Fibroblast of lung (primary cell): ENCODE data around the gene CASP8. TPM values are rescaled to one million over a fixed set of nuclear protein-coding genes. Genes with fewer than 3 reads are reported as not detected.
A peak's percentile ranks its signal among the peaks of the same experiment; 100 is the strongest.

Experiments used
- DNase-seq, 2 donors: peaks; one replicate each; pipeline versions ENCODE4 v3.0.0 to v3.0.0-alpha.2; 2010; ENCODE audit warnings: low read depth in 2 of 2
- H2AFZ ChIP-seq: 2 replicates; pipeline ENCODE4 v1.5.1; 2012; ENCODE audit warnings: low read length, control low read depth, inconsistent platforms
- H3K27ac ChIP-seq: 2 replicates; pipeline ENCODE4 v1.5.1; 2011; ENCODE audit warnings: low read length, control low read depth; ENCODE audit not compliant: insufficient read depth
- H3K27me3 ChIP-seq: 2 replicates; pipeline ENCODE4 v1.5.1; 2011; ENCODE audit warnings: mild to moderate bottlenecking, low read length; ENCODE audit not compliant: control insufficient read depth, insufficient read depth
- H3K36me3 ChIP-seq: 2 replicates; pipeline ENCODE4 v1.5.1; 2011; ENCODE audit warnings: low read length; ENCODE audit not compliant: control insufficient read depth, insufficient read depth
- H3K4me1 ChIP-seq: 2 replicates; pipeline ENCODE4 v1.5.1; 2011; ENCODE audit warnings: low read length; ENCODE audit not compliant: control insufficient read depth, insufficient read depth; ENCODE audit errors: extremely low read depth
- H3K4me2 ChIP-seq: 2 replicates; pipeline ENCODE4 v1.5.1; 2011; ENCODE audit warnings: low read length, control low read depth; ENCODE audit not compliant: insufficient read depth; ENCODE audit errors: extremely low read depth
- H3K4me3 ChIP-seq, 4 experiments: fragments of 200-600 bp in 1 of 4; sonication (generic) in 1 of 4; replicated peaks in 1 of 4; 2 replicates each; pipeline ENCODE4 v1.5.1; 2011 to 2016; ENCODE audit warnings: low read length in 4 of 4, low read depth in 3 of 4, mild to moderate bottlenecking in 3 of 4, control low read depth in 2 of 4, inconsistent platforms in 1 of 4, mixed read lengths in 1 of 4; ENCODE audit not compliant: insufficient read depth in 1 of 4; ENCODE audit errors: control extremely low read depth in 1 of 4
- H3K79me2 ChIP-seq: 2 replicates; pipeline ENCODE4 v1.5.1; 2012; ENCODE audit warnings: mild to moderate bottlenecking, low read length, inconsistent platforms; ENCODE audit not compliant: control insufficient read depth, insufficient read depth
- H3K9ac ChIP-seq: 2 replicates; pipeline ENCODE4 v1.5.1; 2011; ENCODE audit warnings: mild to moderate bottlenecking, low read length, control low read depth; ENCODE audit not compliant: insufficient read depth
- H3K9me3 ChIP-seq: 2 replicates; pipeline ENCODE4 v1.5.1; 2012; ENCODE audit warnings: low read depth, low read length; ENCODE audit not compliant: control insufficient read depth, insufficient read depth
- H4K20me1 ChIP-seq: 2 replicates; pipeline ENCODE4 v1.5.1; 2011; ENCODE audit warnings: low read length; ENCODE audit not compliant: control insufficient read depth, insufficient read depth; ENCODE audit errors: extremely low read depth
- CTCF ChIP-seq, 2 donors: IDR thresholded peaks in 1 of 2; conservative IDR thresholded peaks in 1 of 2; 1 replicate in 1 of 2; 2 replicates in 1 of 2; pipeline ENCODE4 v1.5.1; 2011 to 2012; ENCODE audit warnings: low read length in 2 of 2, control low read depth in 1 of 2, inconsistent platforms in 1 of 2, low read depth in 1 of 2, mild to moderate bottlenecking in 1 of 2
- EZH2 ChIP-seq: IDR thresholded peaks from 2 replicates; pipeline ENCODE4 v1.5.1; 2012; ENCODE audit warnings: low read length, control low read depth, mild to moderate bottlenecking; ENCODE audit errors: missing control alignments
- polyA plus RNA-seq, 2 donors: library from polyadenylated mRNA; depleted of rRNA in 1 of 2; stranded (reverse) in 1 of 2; unstranded in 1 of 2; fragments of >200 nt; gene quantifications; 2 replicates each; pipeline ENCODE4 v1.2.1, GENCODE V29; 2011 to 2012; ENCODE audit warnings: missing spikeins in 1 of 2
- total RNA-seq: library from RNA; depleted of rRNA; stranded (reverse); fragments of >200 nt; gene quantifications from 2 replicates; pipeline ENCODE4 v1.2.1, GENCODE V29; 2014

The CASP8 gene
- total and polyA plus RNA-seq, 2 donors (not counting 1 experiment from before 2014, with no cell fraction given): 22.6 to 31.5 TPM

GRCh38 chr2:201223089-201224073, 37.0 kb upstream of the CASP8 start:
- H4K20me1 ChIP-seq: no peaks in the 10 kb centered on the region
- TF ChIP-seq CTCF (conservative IDR thresholded peaks at IDR 0.05 in 1 of 2, IDR thresholded peaks at IDR 0.05 in 1 of 2; ENCODE audit: low read depth in 1 of 2, low read length in 2 of 2) (no peak), EZH2 (no peak)

GRCh38 chr2:201228271-201228911, 31.9 kb upstream of the CASP8 start:
- TF ChIP-seq EZH2 (no peak), CTCF (conservative IDR thresholded peaks at IDR 0.05 in 1 of 2, IDR thresholded peaks at IDR 0.05 in 1 of 2; ENCODE audit: low read depth in 1 of 2, low read length in 2 of 2) (no peak)
- Histone ChIP-seq H3K4me3 (no peak overlapping the region), H3K79me2 (no peaks in the 10 kb centered on the region), H3K9ac (no peak overlapping the region), H4K20me1 (no peaks in the 10 kb centered on the region), H2AFZ (peak overlapping the region; percentile 17), H3K4me2 (no peak overlapping the region), H3K36me3 (no peaks in the 10 kb centered on the region), H3K27me3 (no peaks in the 10 kb centered on the region), H3K27ac (no peak overlapping the region), H3K4me1 (no peaks in the 10 kb centered on the region), H3K9me3 (no peaks in the 10 kb centered on the region)
- no peak for DNase-seq

More at GRCh38 chr2:201223089-201224073, 37.0 kb upstream of the CASP8 start:
- H3K79me2 ChIP-seq: no peaks in the 10 kb centered on the region
- H3K36me3 ChIP-seq: no peaks in the 10 kb centered on the region
- H2AFZ ChIP-seq: peak overlapping the region; percentile 65
- H3K4me3 ChIP-seq: peak overlapping the region in 2 of 4 experiments; percentile 8 to 10
- no peak overlapping the region for H3K9ac ChIP-seq
- DNase-seq: no peak
- H3K4me1 ChIP-seq: no peaks in the 10 kb centered on the region
- no peaks in the 10 kb centered on the region for H3K9me3 ChIP-seq
- peak overlapping the region; percentile 46 for H3K4me2 ChIP-seq
- H3K27ac ChIP-seq: no peak overlapping the region
- no peaks in the 10 kb centered on the region for H3K27me3 ChIP-seq

GRCh38 chr2:201228912-201229290, 31.4 kb upstream of the CASP8 start:
- no peaks in the 10 kb centered on the region for H3K9me3 ChIP-seq
- TF ChIP-seq EZH2: no peak
- TF ChIP-seq CTCF (conservative IDR thresholded peaks at IDR 0.05 in 1 of 2, IDR thresholded peaks at IDR 0.05 in 1 of 2; ENCODE audit: low read depth in 1 of 2, low read length in 2 of 2): no peak
- no peak overlapping the region for H3K27ac ChIP-seq
- peak overlapping the region; percentile 17 for H2AFZ ChIP-seq
- no peaks in the 10 kb centered on the region for H3K36me3 ChIP-seq
- no peak for DNase-seq
- no peak overlapping the region for H3K9ac ChIP-seq
- no peaks in the 10 kb centered on the region for H3K79me2 ChIP-seq
- no peak overlapping the region for H3K4me3 ChIP-seq
- no peaks in the 10 kb centered on the region for H3K27me3 ChIP-seq
- H4K20me1 ChIP-seq: no peaks in the 10 kb centered on the region
- H3K4me1 ChIP-seq: no peaks in the 10 kb centered on the region
- H3K4me2 ChIP-seq: no peak overlapping the region
